K562 (cell line): ENCODE data around the gene ZNF597. TPM values are rescaled to one million over a fixed set of nuclear protein-coding genes. Genes with fewer than 3 reads are reported as not detected.
A peak's percentile ranks its signal among the peaks of the same experiment; 100 is the strongest.

Experiments used
- ATF7 ChIP-seq: fragments of 450-650 bp; IDR thresholded peaks from 2 replicates; pipeline ENCODE4 v1.7.1; 2014; ENCODE audit warnings: mild to moderate bottlenecking, moderate library complexity
- BRCA1 ChIP-seq, 2 experiments: fragments of 450-650 bp in 1 of 2; sonication (generic) in 1 of 2; formaldehyde crosslinking in 1 of 2; IDR thresholded peaks; 2 replicates each; pipeline versions ENCODE4 v1.5.0 to v1.6.1; 2017 to 2020; ENCODE audit warnings: mild to moderate bottlenecking in 1 of 2, missing genetic modification reagents in 1 of 2
- CBFA2T3 ChIP-seq: fragments of 450-650 bp; IDR thresholded peaks from 2 replicates; pipeline ENCODE4 v1.6.1; 2017
- ESRRB ChIP-seq: fragments of 250-450 bp; sonication (Bioruptor Pico); IDR thresholded peaks from 2 replicates; pipeline ENCODE4 v1.5.0; 2020; ENCODE audit warnings: mild to moderate bottlenecking, moderate library complexity, borderline replicate concordance
- FOXP1 ChIP-seq: sonication (generic); formaldehyde crosslinking; IDR thresholded peaks from 2 replicates; pipeline ENCODE4 v1.8.0; 2022; ENCODE audit warnings: mild to moderate bottlenecking, missing genetic modification reagents
- GTF2F1 ChIP-seq: IDR thresholded peaks from 2 replicates; pipeline ENCODE4 v1.6.1; 2011; ENCODE audit warnings: low read depth, low read length, improper control_type of control experiment
- HDAC3 ChIP-seq: fragments of 450-650 bp; IDR thresholded peaks from 2 replicates; pipeline ENCODE4 v1.6.1; 2018; ENCODE audit warnings: borderline replicate concordance, mild to moderate bottlenecking, moderate library complexity; ENCODE audit not compliant: partially characterized antibody
- HMG20B ChIP-seq: fragments of 250-450 bp; sonication (Bioruptor Pico); IDR thresholded peaks from 2 replicates; pipeline ENCODE4 v1.5.0; 2021; ENCODE audit warnings: mild to moderate bottlenecking
- MAX ChIP-seq: sonication (generic); formaldehyde crosslinking; IDR thresholded peaks from 2 replicates; pipeline ENCODE4 v1.9.0; 2022; ENCODE audit warnings: mild to moderate bottlenecking, missing genetic modification reagents
- MCM2 ChIP-seq: fragments of 450-650 bp; IDR thresholded peaks from 2 replicates; pipeline ENCODE4 v1.6.1; 2017; ENCODE audit warnings: low read depth, mild to moderate bottlenecking
- NFIC ChIP-seq: fragments of 450-650 bp; IDR thresholded peaks from 2 replicates; pipeline ENCODE4 v1.6.1; 2017; ENCODE audit warnings: mild to moderate bottlenecking, inconsistent platforms
- PHF20 ChIP-seq: fragments of 450-650 bp; IDR thresholded peaks from 2 replicates; pipeline ENCODE4 v1.6.1; 2018; ENCODE audit not compliant: partially characterized antibody
- POLR2AphosphoS5 ChIP-seq: IDR thresholded peaks from 2 replicates; pipeline ENCODE4 v1.6.1; 2011; ENCODE audit warnings: mild to moderate bottlenecking, low read depth, low read length, moderate library complexity; ENCODE audit not compliant: control insufficient read depth, insufficient read depth
- RBM14 ChIP-seq: fragments of 200-400 bp; formaldehyde crosslinking; IDR thresholded peaks from 2 replicates; pipeline ENCODE4 v1.6.1; 2018; ENCODE audit warnings: low read depth, mild to moderate bottlenecking, low read length, moderate library complexity, borderline replicate concordance; ENCODE audit not compliant: insufficient read depth
- RFX1 ChIP-seq: fragments of 450-650 bp; IDR thresholded peaks from 2 replicates; pipeline ENCODE4 v1.6.1; 2016; ENCODE audit warnings: mild to moderate bottlenecking, moderate library complexity
- SIX5 ChIP-seq, 2 experiments: IDR thresholded peaks; 2 replicates each; pipeline ENCODE4 v1.6.1; 2011; ENCODE audit warnings: low read length in 2 of 2, borderline replicate concordance in 1 of 2, low read depth in 1 of 2, mild to moderate bottlenecking in 1 of 2, moderate library complexity in 1 of 2; ENCODE audit not compliant: insufficient read depth in 1 of 2
- SMARCB1 ChIP-seq: IDR thresholded peaks from 2 replicates; pipeline ENCODE4 v1.6.1; 2011; ENCODE audit warnings: improper control_type of control experiment, low read depth; ENCODE audit not compliant: insufficient read length
- SUPT5H ChIP-seq: fragments of 450-650 bp; IDR thresholded peaks from 2 replicates; pipeline ENCODE4 v1.6.1; 2016
- THRA ChIP-seq: fragments of 450-650 bp; IDR thresholded peaks from 2 replicates; pipeline ENCODE4 v1.6.1; 2017; ENCODE audit warnings: mild to moderate bottlenecking, moderate library complexity
- ZBTB11 ChIP-seq, 3 experiments: fragments of 200-800 bp in 1 of 3; fragments of 250-450 bp in 1 of 3; fragments of 450-650 bp in 1 of 3; sonication (Bioruptor Pico) in 1 of 3; sonication (Bioruptor generic) in 1 of 3; formaldehyde crosslinking in 1 of 3; IDR thresholded peaks; 2 replicates each; pipeline versions ENCODE4 v1.6.1 to v1.8.0; 2016 to 2022; ENCODE audit warnings: mild to moderate bottlenecking in 2 of 3, missing genetic modification characterization in 2 of 3, missing compliant biosample characterization in 1 of 3, moderate library complexity in 1 of 3
- ZNF124 ChIP-seq: sonication (generic); formaldehyde crosslinking; IDR thresholded peaks from 2 replicates; pipeline ENCODE4 v1.8.1; 2022; ENCODE audit warnings: missing genetic modification reagents
- ZNF224 ChIP-seq: sonication (generic); formaldehyde crosslinking; IDR thresholded peaks from 2 replicates; pipeline ENCODE4 v1.8.0; 2022; ENCODE audit warnings: mild to moderate bottlenecking, missing genetic modification reagents
- ZNF436 ChIP-seq: fragments of 250-450, 450-650 bp; sonication (Bioruptor Pico); formaldehyde crosslinking; IDR thresholded peaks from 2 replicates; pipeline ENCODE4 v1.7.0; 2020; ENCODE audit warnings: mild to moderate bottlenecking
- ZNF696 ChIP-seq: fragments of 250-450 bp; sonication (Bioruptor Pico); conservative IDR thresholded peaks from 2 replicates; pipeline ENCODE4 v1.4.0; 2020; ENCODE audit warnings: mild to moderate bottlenecking, moderate library complexity
- ZNF717 ChIP-seq: fragments of 250-450 bp; sonication (Bioruptor Pico); IDR thresholded peaks from 2 replicates; pipeline ENCODE4 v1.5.0; 2021
- polyA plus RNA-seq, 8 experiments: library from polyadenylated mRNA; depleted of rRNA in 4 of 8; stranded (reverse) in 5 of 8; unstranded in 3 of 8; fragments of >200 nt; fragmentation: Nextera tagmentation in 2 of 8; fragmentation: Illumina TruSeq in 1 of 8; extraction: Ambion mirVana in 2 of 8; extraction: Trizol in 1 of 8; gene quantifications; 2 replicates each; pipeline versions ENCODE4 v1.2.1 to v1.2.3, GENCODE V29; 2011 to 2014; ENCODE audit warnings: inconsistent platforms in 1 of 8, missing spikeins in 1 of 8
- total RNA-seq, 7 experiments: library from RNA; depleted of rRNA in 6 of 7; stranded (reverse); fragments of >200 nt in 6 of 7; fragmentation: Illumina TruSeq in 2 of 7; extraction: Trizol in 2 of 7; gene quantifications; 2 replicates each; pipeline versions ENCODE4 v1.2.1 to v1.2.3, GENCODE V29; 2011 to 2021; ENCODE audit warnings: low replicate concordance in 1 of 7

ZNF597 gene
- total and polyA plus RNA-seq, 9 of the 15 experiments (the other 6 are each of a cell fraction or from before 2014, with no cell fraction given): 0.14 to 0.68 (median 0.42) TPM

- TF ChIP-seq ZBTB11 (CRISPR knock-in tag; IDR thresholded peaks at IDR 0.05): no peak
- TF ChIP-seq MCM2: no peak
- TF ChIP-seq ATF7: no peak
- no peak for TF ChIP-seq ZNF696
- peak; percentile 22 for TF ChIP-seq NFIC
- TF ChIP-seq GTF2F1: no peak
- no peak for TF ChIP-seq ZNF436
- TF ChIP-seq SUPT5H: no peak
- no peak for TF ChIP-seq ESRRB (CRISPR knock-in tag)
- TF ChIP-seq CBFA2T3: peak; percentile 82
- TF ChIP-seq MAX: no peak
- no peak for TF ChIP-seq ZNF224 (CRISPR knock-in tag)
- TF ChIP-seq PHF20: no peak
- TF ChIP-seq RBM14: no peak
- no peak for TF ChIP-seq SIX5 (IDR thresholded peaks at IDR 0.05; ENCODE audit: borderline replicate concordance in 1 of 2, insufficient read depth in 1 of 2, low read depth in 1 of 2, low read length in 2 of 2)
- no peak for TF ChIP-seq THRA
- no peak for TF ChIP-seq BRCA1 (IDR thresholded peaks at IDR 0.05)
- TF ChIP-seq BRCA1 (CRISPR knock-in tag; IDR thresholded peaks at IDR 0.05): no peak
- no peak for TF ChIP-seq HDAC3
- no peak for TF ChIP-seq ZNF124 (CRISPR knock-in tag)
- TF ChIP-seq SMARCB1: peak; percentile 63
- no peak for TF ChIP-seq FOXP1 (CRISPR knock-in tag)
- peak; percentile 94 for TF ChIP-seq RFX1
- no peak for TF ChIP-seq HMG20B (CRISPR knock-in tag)
- TF ChIP-seq POLR2AphosphoS5: 0 out of 2 replicates have a peak, but pooled peaks have one; percentile 33
- TF ChIP-seq ZNF717 (CRISPR knock-in tag): no peak
Observed at GRCh38 chr16:3459401-3460090, 16.2 kb upstream of the ZNF597 start (continued).
